Fibroblast of lung (primary cell): Measurements from ENCODE around the gene ATXN2. TPM values are rescaled to one million over a fixed set of nuclear protein-coding genes. Genes with fewer than 3 reads are reported as not detected.
"Not testable (repeated sequence)": the region's sequence is repeated elsewhere in the genome, so short reads cannot be mapped to it uniquely, and the experiment has no call there.

Source experiments
- DNase-seq, 2 donors: peaks; one replicate each; pipeline versions ENCODE4 v3.0.0 to v3.0.0-alpha.2; 2010; ENCODE audit warnings: low read depth in 2 of 2
- H2AFZ ChIP-seq: 2 replicates; pipeline ENCODE4 v1.5.1; 2012; ENCODE audit warnings: low read length, control low read depth, inconsistent platforms
- H3K27ac ChIP-seq: 2 replicates; pipeline ENCODE4 v1.5.1; 2011; ENCODE audit warnings: low read length, control low read depth; ENCODE audit not compliant: insufficient read depth
- H3K27me3 ChIP-seq: 2 replicates; pipeline ENCODE4 v1.5.1; 2011; ENCODE audit warnings: mild to moderate bottlenecking, low read length; ENCODE audit not compliant: control insufficient read depth, insufficient read depth
- H3K36me3 ChIP-seq: 2 replicates; pipeline ENCODE4 v1.5.1; 2011; ENCODE audit warnings: low read length; ENCODE audit not compliant: control insufficient read depth, insufficient read depth
- H3K4me1 ChIP-seq: 2 replicates; pipeline ENCODE4 v1.5.1; 2011; ENCODE audit warnings: low read length; ENCODE audit not compliant: control insufficient read depth, insufficient read depth; ENCODE audit errors: extremely low read depth
- H3K4me2 ChIP-seq: 2 replicates; pipeline ENCODE4 v1.5.1; 2011; ENCODE audit warnings: low read length, control low read depth; ENCODE audit not compliant: insufficient read depth; ENCODE audit errors: extremely low read depth
- H3K4me3 ChIP-seq, 4 experiments: fragments of 200-600 bp in 1 of 4; sonication (generic) in 1 of 4; replicated peaks in 1 of 4; 2 replicates each; pipeline ENCODE4 v1.5.1; 2011 to 2016; ENCODE audit warnings: low read length in 4 of 4, low read depth in 3 of 4, mild to moderate bottlenecking in 3 of 4, control low read depth in 2 of 4, inconsistent platforms in 1 of 4, mixed read lengths in 1 of 4; ENCODE audit not compliant: insufficient read depth in 1 of 4; ENCODE audit errors: control extremely low read depth in 1 of 4
- H3K79me2 ChIP-seq: 2 replicates; pipeline ENCODE4 v1.5.1; 2012; ENCODE audit warnings: mild to moderate bottlenecking, low read length, inconsistent platforms; ENCODE audit not compliant: control insufficient read depth, insufficient read depth
- H3K9ac ChIP-seq: 2 replicates; pipeline ENCODE4 v1.5.1; 2011; ENCODE audit warnings: mild to moderate bottlenecking, low read length, control low read depth; ENCODE audit not compliant: insufficient read depth
- H3K9me3 ChIP-seq: 2 replicates; pipeline ENCODE4 v1.5.1; 2012; ENCODE audit warnings: low read depth, low read length; ENCODE audit not compliant: control insufficient read depth, insufficient read depth
- H4K20me1 ChIP-seq: 2 replicates; pipeline ENCODE4 v1.5.1; 2011; ENCODE audit warnings: low read length; ENCODE audit not compliant: control insufficient read depth, insufficient read depth; ENCODE audit errors: extremely low read depth
- EZH2 ChIP-seq: IDR thresholded peaks from 2 replicates; pipeline ENCODE4 v1.5.1; 2012; ENCODE audit warnings: low read length, control low read depth, mild to moderate bottlenecking; ENCODE audit errors: missing control alignments
- polyA plus RNA-seq, 2 donors: library from polyadenylated mRNA; depleted of rRNA in 1 of 2; stranded (reverse) in 1 of 2; unstranded in 1 of 2; fragments of >200 nt; gene quantifications; 2 replicates each; pipeline ENCODE4 v1.2.1, GENCODE V29; 2011 to 2012; ENCODE audit warnings: missing spikeins in 1 of 2
- total RNA-seq: library from RNA; depleted of rRNA; stranded (reverse); fragments of >200 nt; gene quantifications from 2 replicates; pipeline ENCODE4 v1.2.1, GENCODE V29; 2014
- TF ChIP-seq, protein P1 (sequence below), 2 donors: IDR thresholded peaks in 1 of 2; conservative IDR thresholded peaks in 1 of 2; 1 replicate in 1 of 2; 2 replicates in 1 of 2; pipeline ENCODE4 v1.5.1; 2011 to 2012; ENCODE audit warnings: low read length in 2 of 2, control low read depth in 1 of 2, inconsistent platforms in 1 of 2, low read depth in 1 of 2, mild to moderate bottlenecking in 1 of 2

The ATXN2 gene
- total and polyA plus RNA-seq, 2 donors (not counting 1 experiment from before 2014, with no cell fraction given): 25.9 to 31.2 TPM

DNA sequence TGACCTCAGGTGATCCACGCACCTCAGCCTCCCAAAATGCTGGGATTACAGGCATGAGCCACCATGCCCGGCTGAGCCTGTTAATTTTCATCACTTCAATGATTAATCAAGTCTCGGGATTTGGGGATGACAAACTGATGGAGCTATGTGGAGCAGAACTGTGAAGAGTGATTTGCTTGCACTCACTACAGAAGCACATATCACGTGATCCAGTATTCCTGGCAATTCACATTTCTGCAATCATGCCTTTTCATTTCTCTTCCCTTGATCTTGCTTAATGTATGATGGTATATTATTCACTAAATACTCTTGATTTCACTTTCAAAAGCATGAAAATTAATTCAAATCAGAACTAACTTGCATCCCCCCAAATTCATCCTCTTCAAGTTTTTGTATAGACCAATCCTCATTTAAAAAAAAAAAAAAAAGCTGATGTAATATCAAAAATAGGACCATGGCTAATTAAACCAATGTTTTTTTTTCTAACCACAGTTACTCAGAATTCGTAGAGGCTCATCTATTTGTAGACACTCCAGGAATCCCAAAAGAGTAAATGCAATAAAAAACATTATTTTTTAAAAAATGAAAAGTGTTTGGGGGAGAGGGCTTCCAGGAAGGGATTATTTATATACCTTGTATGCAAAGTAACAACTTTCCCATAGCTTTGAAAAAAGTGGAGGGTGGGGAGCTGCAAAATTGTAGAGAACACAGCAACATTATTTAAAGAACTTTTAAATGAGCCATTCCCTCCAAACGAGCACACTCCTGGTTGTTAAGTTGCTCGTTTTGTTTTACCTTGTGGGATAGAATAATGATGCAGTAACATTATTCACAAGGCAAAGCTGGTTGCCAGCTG is 7.0 kb upstream of the ATXN2 start:
- Histone ChIP-seq H3K4me1 (no peaks in the 10 kb centered on the region), H3K4me2 (no peak overlapping the region), H3K27ac (no peak overlapping the region), H3K9ac (no peak overlapping the region), H3K9me3 (no peaks in the 10 kb centered on the region), H2AFZ (no peak overlapping the region), H3K4me3 (no peak overlapping the region), H3K79me2 (no peaks in the 10 kb centered on the region), H3K36me3 (no peaks in the 10 kb centered on the region), H4K20me1 (no peaks in the 10 kb centered on the region), H3K27me3 (no peaks in the 10 kb centered on the region)
- TF ChIP-seq, protein P1, sequence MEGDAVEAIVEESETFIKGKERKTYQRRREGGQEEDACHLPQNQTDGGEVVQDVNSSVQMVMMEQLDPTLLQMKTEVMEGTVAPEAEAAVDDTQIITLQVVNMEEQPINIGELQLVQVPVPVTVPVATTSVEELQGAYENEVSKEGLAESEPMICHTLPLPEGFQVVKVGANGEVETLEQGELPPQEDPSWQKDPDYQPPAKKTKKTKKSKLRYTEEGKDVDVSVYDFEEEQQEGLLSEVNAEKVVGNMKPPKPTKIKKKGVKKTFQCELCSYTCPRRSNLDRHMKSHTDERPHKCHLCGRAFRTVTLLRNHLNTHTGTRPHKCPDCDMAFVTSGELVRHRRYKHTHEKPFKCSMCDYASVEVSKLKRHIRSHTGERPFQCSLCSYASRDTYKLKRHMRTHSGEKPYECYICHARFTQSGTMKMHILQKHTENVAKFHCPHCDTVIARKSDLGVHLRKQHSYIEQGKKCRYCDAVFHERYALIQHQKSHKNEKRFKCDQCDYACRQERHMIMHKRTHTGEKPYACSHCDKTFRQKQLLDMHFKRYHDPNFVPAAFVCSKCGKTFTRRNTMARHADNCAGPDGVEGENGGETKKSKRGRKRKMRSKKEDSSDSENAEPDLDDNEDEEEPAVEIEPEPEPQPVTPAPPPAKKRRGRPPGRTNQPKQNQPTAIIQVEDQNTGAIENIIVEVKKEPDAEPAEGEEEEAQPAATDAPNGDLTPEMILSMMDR (conservative IDR thresholded peaks at IDR 0.05 in 1 of 2, IDR thresholded peaks at IDR 0.05 in 1 of 2; ENCODE audit: low read depth in 1 of 2, low read length in 2 of 2): no peak
- no peak for TF ChIP-seq EZH2
- no peak for DNase-seq

DNA sequence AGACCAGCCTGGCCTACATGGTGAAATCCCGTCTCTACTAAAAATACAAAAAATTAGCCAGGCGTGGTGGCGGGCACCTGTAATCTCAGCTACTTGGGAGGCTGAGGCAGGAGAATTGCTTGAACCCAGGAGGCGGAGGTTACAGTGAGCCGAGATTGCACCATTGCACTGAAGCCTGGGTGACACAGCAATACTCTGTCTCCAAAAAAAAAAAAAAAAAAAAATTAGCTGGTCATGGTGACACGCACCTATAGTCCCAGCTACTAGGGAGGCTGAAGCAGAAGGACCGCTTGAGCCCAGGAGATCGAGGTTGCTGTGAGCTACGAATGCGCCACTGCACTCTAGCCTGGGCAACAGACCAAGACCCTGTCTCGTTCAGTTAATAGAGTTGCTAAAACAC is 3.7 kb upstream of the ATXN2 start:
- H3K79me2 ChIP-seq: peaks cover 10% of the 10 kb centered on the region
- H3K27ac ChIP-seq, H3K9me3 ChIP-seq, H4K20me1 ChIP-seq, H2AFZ ChIP-seq, H3K36me3 ChIP-seq, DNase-seq, H3K9ac ChIP-seq, H3K4me1 ChIP-seq, H3K4me3 ChIP-seq, H3K27me3 ChIP-seq, H3K4me2 ChIP-seq: not testable (repeated sequence)

DNA sequence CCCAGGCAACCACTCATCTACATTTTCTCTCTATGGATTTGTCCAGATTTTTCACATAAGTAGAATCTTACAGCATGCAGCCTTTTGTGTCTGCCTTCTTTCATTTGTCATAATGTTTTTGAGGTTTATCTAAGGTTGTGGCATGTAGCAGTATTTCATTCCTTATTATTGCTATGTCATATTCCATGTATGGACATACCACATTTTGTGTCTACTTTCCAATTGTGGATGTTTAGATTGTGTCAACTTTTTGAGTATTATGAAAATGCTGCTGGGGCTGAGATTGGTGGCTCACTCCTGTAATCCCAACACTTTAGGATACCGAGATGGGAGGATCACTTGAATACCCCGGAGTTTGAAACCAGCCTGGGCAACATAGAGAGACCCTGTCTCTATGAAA is 3.2 kb upstream of the ATXN2 start:
- H3K4me1 ChIP-seq: no peaks in the 10 kb centered on the region
- no peak overlapping the region for H3K4me2 ChIP-seq
- peaks cover 15% of the 10 kb centered on the region for H3K79me2 ChIP-seq
- H3K9ac ChIP-seq: no peak overlapping the region
- no peak overlapping the region for H3K27ac ChIP-seq
- H2AFZ ChIP-seq: no peak overlapping the region
- DNase-seq: no peak
- H3K4me3 ChIP-seq: no peak overlapping the region
- no peaks in the 10 kb centered on the region for H3K36me3 ChIP-seq
- no peaks in the 10 kb centered on the region for H3K9me3 ChIP-seq
- H4K20me1 ChIP-seq: no peaks in the 10 kb centered on the region
- TF ChIP-seq EZH2: no peak
- no peaks in the 10 kb centered on the region for H3K27me3 ChIP-seq

DNA sequence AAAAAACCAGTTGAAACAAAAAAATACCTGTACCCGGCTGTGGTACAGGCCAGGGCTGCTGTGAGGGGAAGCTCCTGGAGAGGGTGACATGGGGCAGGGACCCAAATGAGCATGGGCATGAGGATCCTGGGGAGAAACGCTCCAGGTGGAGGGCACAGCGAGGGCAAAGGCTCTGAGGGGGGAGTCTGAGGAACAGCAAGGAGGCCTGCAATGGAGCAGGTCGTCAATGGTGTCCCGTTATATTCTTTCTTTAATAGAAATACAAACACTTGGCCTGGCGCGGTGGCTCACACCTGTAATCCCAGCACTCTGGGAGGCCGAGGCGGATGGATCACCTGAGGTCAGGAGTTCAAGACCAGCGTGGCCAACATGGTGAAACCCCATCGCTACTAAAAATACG is 1.9 kb upstream of the ATXN2 start:
- not testable (repeated sequence) for H3K9ac ChIP-seq, H3K4me3 ChIP-seq, H3K36me3 ChIP-seq, H4K20me1 ChIP-seq, H3K4me1 ChIP-seq, H3K4me2 ChIP-seq, H3K27me3 ChIP-seq, H3K9me3 ChIP-seq, DNase-seq, H3K27ac ChIP-seq, H2AFZ ChIP-seq
- H3K79me2 ChIP-seq: peaks cover 29% of the 10 kb centered on the region
